ENCODE data around the gene KIF15.

KIF15 gene, protein sequence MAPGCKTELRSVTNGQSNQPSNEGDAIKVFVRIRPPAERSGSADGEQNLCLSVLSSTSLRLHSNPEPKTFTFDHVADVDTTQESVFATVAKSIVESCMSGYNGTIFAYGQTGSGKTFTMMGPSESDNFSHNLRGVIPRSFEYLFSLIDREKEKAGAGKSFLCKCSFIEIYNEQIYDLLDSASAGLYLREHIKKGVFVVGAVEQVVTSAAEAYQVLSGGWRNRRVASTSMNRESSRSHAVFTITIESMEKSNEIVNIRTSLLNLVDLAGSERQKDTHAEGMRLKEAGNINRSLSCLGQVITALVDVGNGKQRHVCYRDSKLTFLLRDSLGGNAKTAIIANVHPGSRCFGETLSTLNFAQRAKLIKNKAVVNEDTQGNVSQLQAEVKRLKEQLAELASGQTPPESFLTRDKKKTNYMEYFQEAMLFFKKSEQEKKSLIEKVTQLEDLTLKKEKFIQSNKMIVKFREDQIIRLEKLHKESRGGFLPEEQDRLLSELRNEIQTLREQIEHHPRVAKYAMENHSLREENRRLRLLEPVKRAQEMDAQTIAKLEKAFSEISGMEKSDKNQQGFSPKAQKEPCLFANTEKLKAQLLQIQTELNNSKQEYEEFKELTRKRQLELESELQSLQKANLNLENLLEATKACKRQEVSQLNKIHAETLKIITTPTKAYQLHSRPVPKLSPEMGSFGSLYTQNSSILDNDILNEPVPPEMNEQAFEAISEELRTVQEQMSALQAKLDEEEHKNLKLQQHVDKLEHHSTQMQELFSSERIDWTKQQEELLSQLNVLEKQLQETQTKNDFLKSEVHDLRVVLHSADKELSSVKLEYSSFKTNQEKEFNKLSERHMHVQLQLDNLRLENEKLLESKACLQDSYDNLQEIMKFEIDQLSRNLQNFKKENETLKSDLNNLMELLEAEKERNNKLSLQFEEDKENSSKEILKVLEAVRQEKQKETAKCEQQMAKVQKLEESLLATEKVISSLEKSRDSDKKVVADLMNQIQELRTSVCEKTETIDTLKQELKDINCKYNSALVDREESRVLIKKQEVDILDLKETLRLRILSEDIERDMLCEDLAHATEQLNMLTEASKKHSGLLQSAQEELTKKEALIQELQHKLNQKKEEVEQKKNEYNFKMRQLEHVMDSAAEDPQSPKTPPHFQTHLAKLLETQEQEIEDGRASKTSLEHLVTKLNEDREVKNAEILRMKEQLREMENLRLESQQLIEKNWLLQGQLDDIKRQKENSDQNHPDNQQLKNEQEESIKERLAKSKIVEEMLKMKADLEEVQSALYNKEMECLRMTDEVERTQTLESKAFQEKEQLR (N-terminal part only)

DNA sequence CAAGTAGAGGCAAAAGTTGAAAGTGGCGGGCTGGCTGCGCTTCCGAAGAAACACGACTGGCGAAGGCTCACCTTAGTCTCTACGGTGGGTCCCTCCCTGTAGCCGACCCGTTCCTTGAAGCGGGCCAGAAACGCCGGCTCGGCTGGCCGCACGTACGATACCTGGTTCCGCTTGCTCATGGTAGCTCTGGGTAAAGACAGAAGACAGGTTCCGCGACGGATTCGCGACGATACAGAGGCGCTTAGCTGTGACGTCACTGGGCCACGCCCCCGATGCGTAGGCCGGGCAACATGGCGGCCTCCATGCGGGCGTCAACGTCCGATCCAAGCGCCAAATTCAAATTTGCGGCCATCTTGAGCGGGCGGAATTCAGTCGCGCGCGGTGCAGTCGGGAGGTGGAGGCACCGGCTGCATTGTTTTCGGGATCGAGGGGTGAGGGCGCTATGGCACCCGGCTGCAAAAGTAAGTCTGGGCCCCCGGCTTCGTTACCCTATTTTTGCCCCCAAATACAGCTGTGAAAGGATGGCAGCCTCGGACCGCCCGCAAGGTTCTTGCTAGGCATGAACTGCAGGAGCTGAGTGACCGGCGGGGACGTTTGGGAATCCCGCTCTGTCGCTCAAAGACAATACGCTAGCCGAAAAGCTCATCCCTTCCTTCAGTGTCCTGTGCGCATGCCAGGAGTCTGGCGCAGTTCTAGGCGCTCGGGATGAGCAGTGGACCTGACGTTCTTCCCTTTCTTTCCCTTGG lies at the start of gene KIF15, which contains the start of gene KIAA1143:
Gene KIF15, plus strand, starts transcription at position 371 of the 746 bp plus-strand sequence. Its CDS starts 72 bp downstream, at position 443.
Gene KIAA1143, minus strand, starts transcription at position 196 of the 746 bp plus-strand sequence. Its CDS starts 17 bp downstream, at position 179.
- peak; percentile 91 for DNase-seq (ENCODE audit: low spot score)
- TF ChIP-seq, protein P1, sequence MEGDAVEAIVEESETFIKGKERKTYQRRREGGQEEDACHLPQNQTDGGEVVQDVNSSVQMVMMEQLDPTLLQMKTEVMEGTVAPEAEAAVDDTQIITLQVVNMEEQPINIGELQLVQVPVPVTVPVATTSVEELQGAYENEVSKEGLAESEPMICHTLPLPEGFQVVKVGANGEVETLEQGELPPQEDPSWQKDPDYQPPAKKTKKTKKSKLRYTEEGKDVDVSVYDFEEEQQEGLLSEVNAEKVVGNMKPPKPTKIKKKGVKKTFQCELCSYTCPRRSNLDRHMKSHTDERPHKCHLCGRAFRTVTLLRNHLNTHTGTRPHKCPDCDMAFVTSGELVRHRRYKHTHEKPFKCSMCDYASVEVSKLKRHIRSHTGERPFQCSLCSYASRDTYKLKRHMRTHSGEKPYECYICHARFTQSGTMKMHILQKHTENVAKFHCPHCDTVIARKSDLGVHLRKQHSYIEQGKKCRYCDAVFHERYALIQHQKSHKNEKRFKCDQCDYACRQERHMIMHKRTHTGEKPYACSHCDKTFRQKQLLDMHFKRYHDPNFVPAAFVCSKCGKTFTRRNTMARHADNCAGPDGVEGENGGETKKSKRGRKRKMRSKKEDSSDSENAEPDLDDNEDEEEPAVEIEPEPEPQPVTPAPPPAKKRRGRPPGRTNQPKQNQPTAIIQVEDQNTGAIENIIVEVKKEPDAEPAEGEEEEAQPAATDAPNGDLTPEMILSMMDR (IDR thresholded peaks at IDR 0.05; ENCODE audit: extremely low read depth, insufficient read depth, missing control alignments), result peak; percentile 3
- in situ Hi-C loops (cut with MboI; ENCODE audit: low pct_unique_long_range_greater_than_20kb, low sequenced_read_pairs, unreplicated experiment), result no loop called here

DNA sequence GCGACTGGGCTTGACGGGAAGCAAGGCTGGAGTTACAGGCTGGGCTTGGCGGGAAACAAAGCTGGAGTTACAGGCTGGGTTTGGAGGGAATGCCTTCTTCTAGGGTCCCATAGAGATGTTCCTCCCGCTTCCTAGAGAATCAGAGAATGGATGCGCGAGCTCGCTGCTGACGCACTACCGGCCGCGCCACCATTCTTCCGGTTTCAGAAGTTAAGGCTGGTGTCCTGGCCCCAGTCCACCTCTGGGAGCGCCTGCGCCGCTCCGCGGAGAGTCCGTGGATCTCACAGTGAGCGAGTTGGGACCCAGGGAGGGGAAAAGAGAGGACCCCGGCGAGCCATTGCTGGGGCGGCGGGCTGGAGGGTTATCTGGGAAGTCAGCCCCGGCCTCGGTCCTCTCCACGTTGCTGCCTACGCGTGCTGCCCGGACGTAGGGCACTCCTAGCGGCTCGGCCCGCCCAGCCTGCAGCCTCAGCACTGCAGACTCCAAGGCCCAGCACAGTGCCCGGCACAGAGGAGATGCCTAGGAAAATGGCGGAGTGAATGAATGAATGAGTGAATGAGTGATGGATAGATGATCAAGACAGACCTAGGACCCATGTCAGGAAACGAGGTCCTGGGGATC lies 49.0 kb upstream of the KIF15 start, which contains the start of gene ZNF502:
Gene ZNF502, plus strand, starts transcription at position 206 of the 621 bp plus-strand sequence. CDS start 7,602 bp downstream, outside the sequence.
- DNase-seq (ENCODE audit: low spot score), result peak; percentile 62
- in situ Hi-C loops (cut with MboI; ENCODE audit: low pct_unique_long_range_greater_than_20kb, low sequenced_read_pairs, unreplicated experiment), result no loop called here
- TF ChIP-seq, protein P1 (IDR thresholded peaks at IDR 0.05; ENCODE audit: extremely low read depth, insufficient read depth, missing control alignments), result peak; percentile 0

- in situ Hi-C loops (cut with MboI; ENCODE audit: low pct_unique_long_range_greater_than_20kb, low sequenced_read_pairs, unreplicated experiment), result no loop called here
- TF ChIP-seq, protein P1 (IDR thresholded peaks at IDR 0.05; ENCODE audit: extremely low read depth, insufficient read depth, missing control alignments), result no peak
Measured at GRCh38 chr3:44721231-44722102, 40.1 kb upstream of the KIF15 start.

DNA sequence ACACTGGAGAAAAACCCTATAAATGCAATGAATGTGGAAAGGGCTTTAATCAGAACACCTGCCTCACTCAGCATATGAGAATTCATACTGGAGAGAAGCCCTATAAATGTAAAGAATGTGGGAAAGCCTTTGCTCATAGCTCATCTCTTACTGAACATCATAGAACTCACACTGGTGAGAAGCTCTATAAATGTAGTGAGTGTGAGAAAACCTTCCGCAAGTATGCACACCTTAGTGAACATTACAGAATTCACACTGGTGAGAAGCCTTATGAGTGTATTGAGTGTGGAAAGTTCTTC lies 39.5 kb upstream of the KIF15 start:
- DNase-seq (ENCODE audit: low spot score), result no peak
- in situ Hi-C loops (cut with MboI; ENCODE audit: low pct_unique_long_range_greater_than_20kb, low sequenced_read_pairs, unreplicated experiment), result no loop called here
- TF ChIP-seq, protein P1 (IDR thresholded peaks at IDR 0.05; ENCODE audit: extremely low read depth, insufficient read depth, missing control alignments), result no peak

More at GRCh38 chr3:44721231-44722102, 40.1 kb upstream of the KIF15 start:
- DNase-seq (ENCODE audit: low spot score), result no peak

GRCh38 chr3:44729384-44729910 lies 32.1 kb upstream of the KIF15 start, which contains the start of gene ZNF501:
Gene ZNF501, plus strand, starts transcription at chr3:44729635. Its CDS starts 4,787 bp downstream, at chr3:44734422.
- DNase-seq (ENCODE audit: low spot score), result peak; percentile 66
- in situ Hi-C loops (cut with MboI; ENCODE audit: low pct_unique_long_range_greater_than_20kb, low sequenced_read_pairs, unreplicated experiment), result no loop called here
- TF ChIP-seq, protein P1 (IDR thresholded peaks at IDR 0.05; ENCODE audit: extremely low read depth, insufficient read depth, missing control alignments), result no peak

All from GM13977 (cell line).